Suppressor macrophage treated with lipopolysaccharide for 4 hours (primary cell): Measurements from ENCODE around the gene NOL4L.
A peak's percentile ranks its signal among the peaks of the same experiment; 100 is the strongest.

Experiments used
- DNase-seq: peaks from one replicate; pipeline ENCODE4 v3.0.0-alpha.2; 2020

NOL4L gene

GRCh38 chr20:32482143-32482441 is 103.0 kb downstream of the NOL4L start:
- DNase-seq = no peak

GRCh38 chr20:32481311-32482142 is 103.6 kb downstream of the NOL4L start:
- DNase-seq = no peak

- no peak for DNase-seq
Measured at GRCh38 chr20:32480371-32481241, 104.5 kb downstream of the NOL4L start.

- no peak for DNase-seq
Measured at GRCh38 chr20:32479697-32480171, 105.4 kb downstream of the NOL4L start.

GRCh38 chr20:32479012-32479411 is 106.1 kb downstream of the NOL4L start:
- DNase-seq = no peak

GRCh38 chr20:32478576-32478975 is 106.6 kb downstream of the NOL4L start:
- DNase-seq = no peak

GRCh38 chr20:32477594-32478512 is 107.3 kb downstream of the NOL4L start:
- DNase-seq = no peak

GRCh38 chr20:32476684-32477593 is 108.2 kb downstream of the NOL4L start:
- DNase-seq = no peak

GRCh38 chr20:32474967-32475811 is 109.9 kb downstream of the NOL4L start:
- DNase-seq = peak; percentile 76

- no peak for DNase-seq
Measured at GRCh38 chr20:32474717-32474966, 110.5 kb downstream of the NOL4L start.

- no peak for DNase-seq
Measured at GRCh38 chr20:32474009-32474716, 111.0 kb downstream of the NOL4L start.

- no peak for DNase-seq
Measured at GRCh38 chr20:32473231-32474008, 111.7 kb downstream of the NOL4L start.

- no peak for DNase-seq
Measured at GRCh38 chr20:32472581-32473207, 112.4 kb downstream of the NOL4L start.

GRCh38 chr20:32470940-32471339 is 114.2 kb downstream of the NOL4L start:
- no peak for DNase-seq

- DNase-seq = peak; percentile 47
Measured at GRCh38 chr20:32470025-32470861, 114.9 kb downstream of the NOL4L start.

- DNase-seq = no peak
Measured at GRCh38 chr20:32468860-32469259, 116.3 kb downstream of the NOL4L start.

- no peak for DNase-seq
Measured at GRCh38 chr20:32468313-32468640, 116.9 kb downstream of the NOL4L start.
